Activated CD8-positive, alpha-beta memory T cell treated with anti-CD3 and anti-CD28 coated beads for 24 hours (primary cell): ENCODE measurements around the gene DTX1.
"Not testable (repeated sequence)": the region's sequence is repeated elsewhere in the genome, so short reads cannot be mapped to it uniquely, and the experiment has no call there.

Source experiments
- DNase-seq: peaks from one replicate; pipeline ENCODE4 v3.0.0-alpha.2; 2020

The DTX1 gene

GRCh38 chr12:113138826-113139225 lies 82.3 kb downstream of the DTX1 start:
- no peak for DNase-seq

GRCh38 chr12:113140706-113141105 lies 84.2 kb downstream of the DTX1 start:
- DNase-seq, result no peak

- not testable (repeated sequence) for DNase-seq
Observed at GRCh38 chr12:113141716-113142115, 85.2 kb downstream of the DTX1 start.

- no peak for DNase-seq
Observed at GRCh38 chr12:113142173-113142885, 85.8 kb downstream of the DTX1 start.

GRCh38 chr12:113142886-113143332 lies 86.4 kb downstream of the DTX1 start:
- no peak for DNase-seq

- DNase-seq, result no peak
Observed at GRCh38 chr12:113143959-113144358, 87.4 kb downstream of the DTX1 start.

GRCh38 chr12:113144806-113145205 lies 88.3 kb downstream of the DTX1 start:
- DNase-seq, result no peak

- DNase-seq, result no peak
Observed at GRCh38 chr12:113145720-113146551, 89.4 kb downstream of the DTX1 start.

- no peak for DNase-seq
Observed at GRCh38 chr12:113146999-113147398, 90.5 kb downstream of the DTX1 start.
